Stimulated activated CD8-positive, alpha-beta memory T cell treated with anti-CD3 and anti-CD28 coated beads, Interleukin-4, amount 100 ng/mL, for 1 hour (primary cell): ENCODE results near the gene ZMYM4.
"Not testable (repeated sequence)": the region's sequence is repeated elsewhere in the genome, so short reads cannot be mapped to it uniquely, and the experiment has no call there.

Experiments used
- DNase-seq, 2 donors: peaks; one replicate each; pipeline ENCODE4 v3.0.0-alpha.2; 2020; ENCODE audit warnings: low read depth in 2 of 2, low spot score in 1 of 2

ZMYM4 gene

DNA sequence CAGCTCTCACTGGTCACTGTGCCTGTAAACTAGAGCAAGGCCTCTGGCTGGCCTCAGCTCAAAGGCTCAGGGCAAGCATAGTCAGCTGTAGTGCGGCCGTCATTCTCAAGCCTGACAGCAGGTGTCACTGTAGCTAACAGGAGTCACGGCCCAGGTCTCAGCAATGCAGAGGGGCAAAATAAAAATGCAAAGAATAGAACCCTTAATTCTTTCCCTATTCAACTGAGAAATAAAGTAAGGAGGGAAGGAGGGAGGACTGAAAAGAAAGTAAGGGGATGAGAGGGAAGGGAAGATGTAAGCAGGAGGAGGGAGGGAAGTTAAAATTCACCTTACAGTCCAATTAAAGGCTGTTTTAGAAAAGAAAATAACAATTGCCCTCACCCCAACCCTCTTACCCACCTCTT lies 182.6 kb downstream of the ZMYM4 start:
- DNase-seq: peak; percentile 43 to 62

DNA sequence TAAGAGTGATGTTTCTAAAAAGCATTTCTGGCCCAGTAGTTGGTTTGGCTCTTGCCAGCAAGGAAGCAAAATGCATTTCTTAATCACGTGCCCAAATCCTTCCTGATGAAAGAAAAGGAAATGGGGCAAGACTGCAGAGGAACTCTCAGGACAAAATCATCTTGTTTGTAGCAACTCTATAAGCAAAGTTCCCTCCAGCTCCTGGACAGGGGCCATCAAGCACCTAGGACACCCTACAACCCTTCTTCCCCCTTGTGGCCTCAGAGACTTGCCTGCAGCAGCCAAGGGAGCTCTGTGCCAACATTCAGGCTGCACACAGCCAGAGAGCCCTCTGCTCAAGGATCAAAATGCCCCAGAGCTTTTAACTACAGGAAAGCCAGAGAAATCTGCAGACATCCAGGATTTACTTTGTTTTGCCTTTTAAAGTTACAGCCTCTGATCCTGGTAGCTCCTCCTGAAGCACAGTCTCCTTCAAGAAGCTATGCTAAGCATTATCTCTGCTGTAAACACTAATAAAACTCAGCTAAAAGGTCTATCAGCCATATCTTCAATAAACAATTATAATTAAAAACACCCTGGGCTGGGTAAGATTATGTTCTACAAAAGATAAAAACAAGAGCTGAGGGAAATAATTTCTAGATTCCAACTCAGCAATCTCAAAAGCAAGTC lies 183.7 kb downstream of the ZMYM4 start:
- DNase-seq: no peak

DNA sequence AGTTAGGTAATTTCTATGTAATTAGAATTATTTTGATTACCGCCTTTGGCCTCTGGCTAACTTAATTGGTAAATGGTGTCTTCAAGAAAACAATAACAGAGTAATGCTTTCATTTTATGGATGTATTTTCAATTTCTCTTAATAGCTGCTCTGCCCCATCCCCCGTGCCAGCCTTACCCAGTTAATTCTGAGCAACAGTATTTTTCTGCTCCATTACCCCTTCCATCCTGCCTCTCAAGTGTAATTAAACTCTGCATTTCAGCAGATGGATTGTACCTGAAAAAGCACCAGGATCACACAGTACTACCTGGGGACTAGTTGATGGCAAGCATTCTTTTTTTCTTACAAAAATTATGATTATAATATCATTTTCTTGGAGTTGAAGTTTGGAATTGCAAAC lies 184.5 kb downstream of the ZMYM4 start:
- no peak for DNase-seq

DNA sequence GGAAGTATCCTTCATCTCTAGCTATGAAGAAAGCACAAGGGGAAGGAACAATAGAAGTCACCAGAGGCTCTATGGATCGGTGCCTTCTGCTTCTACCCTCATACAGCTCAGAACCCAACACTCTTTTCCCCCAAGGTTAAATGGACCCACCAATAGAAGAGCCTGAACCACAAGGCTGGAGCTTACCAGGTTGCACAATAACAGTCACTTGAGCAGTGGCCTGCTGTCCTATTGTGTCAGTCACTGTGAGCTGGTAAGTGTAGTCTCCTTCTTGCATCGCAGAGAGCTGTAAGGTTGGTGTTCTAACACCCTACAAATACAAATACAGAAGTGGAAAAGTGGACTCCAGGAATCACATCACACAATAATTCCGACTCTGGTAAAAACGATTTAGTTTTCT lies 185.7 kb downstream of the ZMYM4 start:
- DNase-seq: no peak

DNA sequence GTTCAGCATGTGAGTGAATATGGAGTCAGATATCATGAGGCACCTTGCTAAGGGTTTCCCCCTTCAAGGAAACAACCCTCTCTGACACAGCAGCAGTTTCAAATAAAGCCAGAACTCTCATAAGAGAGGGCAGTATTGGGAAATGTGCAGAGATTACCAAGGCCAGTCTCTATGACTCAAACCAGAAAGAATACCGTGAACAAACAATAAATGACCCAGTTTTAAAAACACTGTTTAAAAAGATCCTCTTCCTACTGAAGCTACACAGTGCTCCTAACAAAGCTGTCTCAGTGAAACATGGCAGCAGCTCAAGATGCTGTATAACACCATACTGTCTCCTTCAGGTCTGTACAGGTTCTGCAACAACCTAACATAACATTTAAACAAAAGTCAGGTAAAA lies 186.1 kb downstream of the ZMYM4 start:
- DNase-seq: no peak

DNA sequence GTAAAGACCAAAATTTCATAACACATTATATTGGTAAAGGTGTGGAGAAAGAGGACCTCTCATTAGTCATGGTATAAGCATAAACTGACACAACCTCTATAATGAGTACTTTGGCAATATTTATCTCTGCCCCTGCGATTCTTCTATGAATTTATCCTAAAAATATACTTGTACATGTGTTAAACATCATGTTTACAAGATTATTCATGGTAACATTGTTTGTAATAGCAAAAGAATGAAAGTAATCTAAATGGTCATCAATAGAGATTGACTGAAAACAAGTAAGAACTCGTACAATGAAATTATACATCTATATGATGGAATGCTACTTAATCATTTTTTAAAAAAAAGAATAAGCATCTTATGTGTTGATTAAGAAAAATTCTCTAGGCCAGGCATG lies 192.3 kb downstream of the ZMYM4 start:
- DNase-seq: no peak

DNA sequence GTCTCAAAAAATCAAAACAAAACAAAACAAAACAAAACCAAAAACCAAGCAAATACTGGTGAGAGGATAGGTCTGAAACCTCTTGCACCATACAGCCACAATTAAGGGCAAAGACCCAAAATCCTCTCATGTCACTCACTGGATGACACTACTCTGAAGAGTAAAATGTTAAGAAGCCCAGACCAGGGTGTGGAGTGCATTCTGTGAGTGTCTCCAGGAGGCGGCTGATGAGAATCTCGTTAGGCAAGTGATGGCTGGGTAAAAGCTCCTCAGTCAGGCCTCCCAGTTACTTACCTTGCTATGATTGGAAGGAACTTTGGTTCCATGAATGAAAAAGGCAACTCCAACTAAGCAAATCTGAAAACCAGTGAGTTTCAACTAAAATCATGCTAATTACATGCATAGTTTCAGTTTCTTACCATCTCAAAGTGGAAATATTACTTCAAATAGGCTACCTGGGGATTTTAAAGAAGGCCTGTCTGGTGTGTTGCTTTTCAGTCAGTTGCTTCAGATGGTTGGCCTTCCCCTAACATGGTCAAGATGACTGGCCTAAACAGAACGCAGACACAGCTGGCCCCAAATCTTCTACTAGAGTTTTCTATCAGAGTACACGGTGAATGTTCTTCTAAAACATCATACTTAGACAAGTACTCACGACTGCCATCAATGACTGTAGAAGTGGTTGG lies 193.6 kb downstream of the ZMYM4 start:
- no peak for DNase-seq

DNA sequence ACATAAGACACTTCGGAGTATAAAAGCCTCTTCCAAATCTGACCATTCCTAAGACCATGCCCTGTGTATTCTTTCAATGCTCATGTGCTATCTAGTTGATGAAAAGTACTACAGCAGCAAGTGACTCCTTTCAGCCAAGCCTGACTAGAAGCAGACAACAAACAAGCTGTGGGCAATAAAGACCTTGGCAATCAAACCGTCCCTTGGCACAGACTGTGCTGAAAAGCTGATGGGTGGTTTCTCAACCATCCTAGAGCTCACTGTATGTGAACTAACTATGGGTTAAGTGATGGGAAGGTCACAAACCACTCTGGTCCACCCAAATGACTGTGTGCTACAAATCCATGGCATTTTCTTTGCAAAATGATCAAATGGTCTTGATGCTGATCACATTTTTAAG lies 194.7 kb downstream of the ZMYM4 start:
- no peak for DNase-seq

DNA sequence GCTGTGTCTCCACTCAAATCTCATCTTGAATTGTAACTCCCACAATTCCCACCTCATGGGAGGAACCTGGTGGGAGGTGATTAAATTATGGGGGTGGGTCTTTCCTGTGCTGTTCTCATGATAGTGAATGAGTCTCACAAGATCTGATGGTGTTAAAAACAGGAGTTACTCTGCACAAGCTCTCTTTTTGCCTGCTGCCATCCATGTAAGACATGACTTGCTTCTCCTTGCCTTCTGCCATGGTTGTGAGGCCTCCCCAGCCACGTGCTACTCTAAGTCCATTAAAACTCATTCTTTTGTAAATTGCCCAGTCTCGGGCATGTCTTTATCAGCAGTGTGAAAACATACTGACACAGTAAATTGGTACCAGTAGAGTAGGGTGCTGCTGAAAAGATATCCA lies 195.2 kb downstream of the ZMYM4 start:
- not testable (repeated sequence) for DNase-seq

DNA sequence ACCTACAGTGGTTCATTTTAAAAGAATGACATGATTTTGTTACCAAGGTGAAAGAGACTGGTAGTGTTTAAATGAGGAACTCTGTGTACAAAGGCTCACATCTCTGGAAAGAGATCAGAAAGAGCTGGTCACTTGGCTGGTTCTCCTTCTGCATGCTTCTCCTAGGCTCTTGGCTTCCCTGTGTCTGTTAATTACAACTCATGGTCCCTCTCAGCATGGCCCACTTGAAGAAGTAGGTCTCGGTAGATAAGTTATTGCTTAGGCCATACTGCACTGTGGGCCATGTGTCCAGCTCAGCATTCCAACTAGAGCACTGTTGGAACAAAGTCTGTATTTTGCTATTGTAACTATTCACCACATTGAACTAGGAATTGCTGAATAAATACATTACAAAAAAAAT lies 197.6 kb downstream of the ZMYM4 start:
- DNase-seq: no peak

DNA sequence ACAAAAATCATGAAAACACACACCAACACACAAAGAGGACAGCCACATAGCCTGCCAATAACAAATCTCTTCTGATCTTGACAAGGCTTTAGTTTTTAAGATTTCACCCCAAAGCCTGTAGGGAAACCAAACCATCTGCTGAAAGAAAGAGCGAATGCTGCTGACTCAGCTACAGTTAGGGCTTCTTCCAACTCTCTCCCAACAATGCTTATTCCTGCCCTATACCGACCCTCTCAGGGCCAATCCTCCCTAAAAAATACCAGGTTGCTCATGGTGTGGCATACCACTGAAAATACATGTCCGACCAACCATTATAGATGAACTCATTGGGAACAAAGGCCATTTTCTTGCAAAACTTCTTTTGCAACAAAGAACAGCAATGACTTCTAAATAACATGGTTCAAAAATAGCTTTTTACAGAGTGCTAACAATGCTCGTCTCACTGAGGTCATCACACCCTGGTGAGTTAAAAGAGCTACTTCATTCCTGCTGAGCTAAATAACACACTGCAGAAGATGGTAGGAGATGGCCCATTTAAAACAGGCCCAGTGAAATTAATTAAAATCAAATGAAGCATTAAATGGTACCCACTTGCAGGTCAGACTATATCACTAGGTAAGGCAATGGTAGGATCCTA lies 202.6 kb downstream of the ZMYM4 start:
- DNase-seq: no peak
